ENCODE measurements around the gene PPP2R5E.

PPP2R5E gene

GRCh38 chr14:63444588-63444987 is 98.6 kb downstream of the PPP2R5E start:
- H3K4me3 ChIP-seq (ENCODE audit: low read depth, low read length) = no peak overlapping the region
- TF ChIP-seq MAX (IDR thresholded peaks at IDR 0.05; ENCODE audit: low read depth, low read length) (no peak), POLR2A (IDR thresholded peaks at IDR 0.05; ENCODE audit: extremely low read depth, insufficient read length) (no peak), CTCF (IDR thresholded peaks at IDR 0.05; ENCODE audit: low read depth, low read length) (no peak), MYC (IDR thresholded peaks at IDR 0.05; ENCODE audit: low read depth, low read length) (no peak)
- no peak for DNase-seq (ENCODE audit: low read depth)

- no peak for DNase-seq (ENCODE audit: low read depth)
- TF ChIP-seq CTCF (IDR thresholded peaks at IDR 0.05; ENCODE audit: low read depth, low read length) = no peak
- no peak for TF ChIP-seq MYC (IDR thresholded peaks at IDR 0.05; ENCODE audit: low read depth, low read length)
- no peak for TF ChIP-seq MAX (IDR thresholded peaks at IDR 0.05; ENCODE audit: low read depth, low read length)
- no peak for TF ChIP-seq POLR2A (IDR thresholded peaks at IDR 0.05; ENCODE audit: extremely low read depth, insufficient read length)
- no peak overlapping the region for H3K4me3 ChIP-seq (ENCODE audit: low read depth, low read length)
These were observed 99.2 kb downstream of the PPP2R5E start for GRCh38 chr14:63443988-63444387.

- H3K4me3 ChIP-seq (ENCODE audit: low read depth, low read length) = no peak overlapping the region
- TF ChIP-seq MAX (IDR thresholded peaks at IDR 0.05; ENCODE audit: low read depth, low read length) = no peak
- TF ChIP-seq POLR2A (IDR thresholded peaks at IDR 0.05; ENCODE audit: extremely low read depth, insufficient read length) = no peak
- no peak for TF ChIP-seq CTCF (IDR thresholded peaks at IDR 0.05; ENCODE audit: low read depth, low read length)
- TF ChIP-seq MYC (IDR thresholded peaks at IDR 0.05; ENCODE audit: low read depth, low read length) = no peak
- DNase-seq (ENCODE audit: low read depth) = no peak
These were observed 99.8 kb downstream of the PPP2R5E start for GRCh38 chr14:63443361-63443760.

- DNase-seq (ENCODE audit: low read depth) = peak; percentile 15
- H3K4me3 ChIP-seq (ENCODE audit: low read depth, low read length) = no peak overlapping the region
- TF ChIP-seq MAX (IDR thresholded peaks at IDR 0.05; ENCODE audit: low read depth, low read length) = 0 out of 2 replicates have a peak, but pooled peaks have one; percentile 19
- TF ChIP-seq POLR2A (IDR thresholded peaks at IDR 0.05; ENCODE audit: extremely low read depth, insufficient read length) = no peak
These were observed 105.0 kb downstream of the PPP2R5E start for GRCh38 chr14:63438065-63438757.

GRCh38 chr14:63436286-63437098 is 106.7 kb downstream of the PPP2R5E start:
- no peak for DNase-seq (ENCODE audit: low read depth)
- no peak overlapping the region for H3K4me3 ChIP-seq (ENCODE audit: low read depth, low read length)
- no peak for TF ChIP-seq POLR2A (IDR thresholded peaks at IDR 0.05; ENCODE audit: extremely low read depth, insufficient read length)
- TF ChIP-seq CTCF (IDR thresholded peaks at IDR 0.05; ENCODE audit: low read depth, low read length) = no peak
- TF ChIP-seq MYC (IDR thresholded peaks at IDR 0.05; ENCODE audit: low read depth, low read length) = no peak
- no peak for TF ChIP-seq MAX (IDR thresholded peaks at IDR 0.05; ENCODE audit: low read depth, low read length)

GRCh38 chr14:63435838-63436237 is 107.3 kb downstream of the PPP2R5E start:
- no peak overlapping the region for H3K4me3 ChIP-seq (ENCODE audit: low read depth, low read length)
- TF ChIP-seq MAX (IDR thresholded peaks at IDR 0.05; ENCODE audit: low read depth, low read length) (no peak), POLR2A (IDR thresholded peaks at IDR 0.05; ENCODE audit: extremely low read depth, insufficient read length) (no peak), CTCF (IDR thresholded peaks at IDR 0.05; ENCODE audit: low read depth, low read length) (no peak)
- DNase-seq (ENCODE audit: low read depth) = no peak

Measured in NB4 (cell line).